Neural cell (in vitro differentiated cells): Measurements from ENCODE around the gene STARD13.

Source experiments
- CTCF ChIP-seq: fragments of 450-650 bp; IDR thresholded peaks from 2 replicates; pipeline ENCODE4 v1.5.1; 2014; ENCODE audit warnings: antibody characterized with exemption, mild to moderate bottlenecking, moderate library complexity; ENCODE audit not compliant: poor library complexity, severe bottlenecking
- EZH2 ChIP-seq: fragments of 200-600, 300-800 bp; shearing (Covaris generic), sonication (generic); IDR thresholded peaks from 2 replicates; pipeline ENCODE4 v1.6.1; 2014; ENCODE audit warnings: antibody characterized with exemption, low read length, borderline replicate concordance, mild to moderate bottlenecking; ENCODE audit not compliant: insufficient read depth, poor library complexity, severe bottlenecking
- MXI1 ChIP-seq: fragments of 450-650 bp; conservative IDR thresholded peaks from 2 replicates; pipeline ENCODE4 v1.6.1; 2014; ENCODE audit warnings: antibody characterized with exemption, mild to moderate bottlenecking; ENCODE audit not compliant: poor library complexity, severe bottlenecking
- TAF1 ChIP-seq: IDR thresholded peaks from 2 replicates; pipeline ENCODE4 v1.6.1; 2012; ENCODE audit warnings: low read depth

GRCh38 chr13:33311040-33311439 lies 25.5 kb upstream of the STARD13 start:
- TF ChIP-seq CTCF (no peak), MXI1 (no peak), TAF1 (no peak), EZH2 (no peak)
